H1 (cell line): ENCODE measurements around the gene CPTP. TPM values are rescaled to one million over a fixed set of nuclear protein-coding genes. Genes with fewer than 3 reads are reported as not detected.

ENCODE experiments used
- BRCA1 ChIP-seq: IDR thresholded peaks from 2 replicates; pipeline ENCODE4 v1.6.1; 2012; ENCODE audit warnings: low read depth, low read length, improper control_type of control experiment
- CEBPB ChIP-seq: IDR thresholded peaks from 2 replicates; pipeline ENCODE4 v1.6.1; 2012; ENCODE audit warnings: low read depth, low read length
- EZH2 ChIP-seq: fragments of 200-600 bp; sonication (generic); IDR thresholded peaks from 2 replicates; pipeline ENCODE4 v1.7.1; 2012; ENCODE audit warnings: low read depth, mild to moderate bottlenecking, moderate library complexity, low read length, inconsistent platforms; ENCODE audit not compliant: severe bottlenecking
- FOSL1 ChIP-seq: IDR thresholded peaks from 2 replicates; pipeline ENCODE4 v1.6.1; 2011; ENCODE audit warnings: mild to moderate bottlenecking, low read depth, low read length, moderate library complexity; ENCODE audit not compliant: insufficient read depth
- GTF2F1 ChIP-seq: IDR thresholded peaks from 2 replicates; pipeline ENCODE4 v1.6.1; 2012; ENCODE audit warnings: low read depth, low read length, improper control_type of control experiment, borderline replicate concordance
- MAFK ChIP-seq: IDR thresholded peaks from 2 replicates; pipeline ENCODE4 v1.6.1; 2012; ENCODE audit warnings: low read depth, mild to moderate bottlenecking, improper control_type of control experiment, low read length
- PHF8 ChIP-seq: fragments of 200-600 bp; sonication (generic); conservative IDR thresholded peaks from 2 replicates; pipeline ENCODE4 v1.7.1; 2012; ENCODE audit warnings: low read depth, mild to moderate bottlenecking, inconsistent platforms, low read length, moderate library complexity
- RXRA ChIP-seq: IDR thresholded peaks from 2 replicates; pipeline ENCODE4 v1.6.1; 2011; ENCODE audit warnings: low read depth, mild to moderate bottlenecking, low read length, moderate library complexity; ENCODE audit not compliant: insufficient read depth
- TEAD4 ChIP-seq: IDR thresholded peaks from 2 replicates; pipeline ENCODE4 v1.6.1; 2012; ENCODE audit warnings: low read depth, low read length, inconsistent platforms, mixed read lengths
- polyA plus RNA-seq, 7 experiments: library from polyadenylated mRNA; depleted of rRNA in 3 of 7; stranded (reverse) in 5 of 7; unstranded in 2 of 7; fragments of >200 nt in 5 of 7; fragments of 200-250 nt in 2 of 7; gene quantifications; 1 replicate in 5 of 7; 2 replicates in 1 of 7; 4 replicates in 1 of 7; pipeline versions ENCODE4 v1.2.1 to v1.2.3, GENCODE V29; 2011 to 2013; ENCODE audit warnings: missing spikeins in 2 of 7, mixed read lengths in 2 of 7
- total RNA-seq: library from RNA; stranded (reverse); fragmentation: NEBNext Ultra II Directional; extraction: Animal tissue kit (Norgen Biotek cat#: 25700); gene quantifications from 2 replicates; pipeline ENCODE4 v1.2.1, GENCODE V29; 2021
- TF ChIP-seq, protein P1 (sequence below): IDR thresholded peaks from 2 replicates; pipeline ENCODE4 v1.6.1; 2012; ENCODE audit warnings: inconsistent platforms

CPTP gene
- total and polyA plus RNA-seq, 2 of the 8 experiments (the other 6 are each of a cell fraction or from before 2014, with no cell fraction given), result 8.1 to 10.6 TPM

DNA sequence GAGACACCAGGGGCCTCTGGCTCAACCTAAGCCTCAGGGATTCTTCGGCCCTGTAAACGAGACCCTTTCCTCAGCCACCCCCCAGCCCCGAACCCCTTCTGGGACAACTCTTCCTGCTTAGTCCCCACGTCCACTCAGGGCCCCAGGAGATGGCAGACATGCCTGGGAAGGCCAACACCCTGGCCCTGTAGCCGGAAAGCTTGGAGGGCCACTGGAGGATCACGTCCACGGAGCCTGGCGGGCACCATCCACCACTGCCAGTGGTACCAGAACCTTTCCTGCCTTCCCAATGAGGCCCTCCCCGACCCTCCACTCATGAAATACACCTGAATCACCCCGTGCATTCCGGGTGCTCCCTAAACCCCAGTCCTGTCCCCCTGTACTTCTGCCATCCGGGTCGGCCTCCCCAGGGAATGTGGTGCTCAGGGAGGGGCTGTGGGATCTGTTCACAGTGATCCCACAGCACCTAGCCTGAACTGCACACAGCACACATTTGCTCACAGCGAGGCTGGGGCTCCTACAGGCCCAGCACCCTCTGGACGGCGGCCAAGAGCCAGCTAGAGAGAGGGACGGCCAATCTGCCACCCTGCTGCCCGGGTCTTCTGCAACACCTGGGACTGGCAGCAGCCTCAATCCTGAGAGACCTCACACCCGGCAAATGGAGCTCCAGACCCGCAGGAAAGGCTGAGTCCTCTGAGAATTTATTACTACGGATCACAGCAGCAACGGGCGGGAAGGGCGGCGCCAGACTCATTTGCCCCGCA is 48.6 kb downstream of the CPTP start (continued):
- no peak for TF ChIP-seq GTF2F1
- TF ChIP-seq TEAD4, result no peak
- no peak for TF ChIP-seq BRCA1
- no peak for TF ChIP-seq EZH2
- TF ChIP-seq, protein P1, sequence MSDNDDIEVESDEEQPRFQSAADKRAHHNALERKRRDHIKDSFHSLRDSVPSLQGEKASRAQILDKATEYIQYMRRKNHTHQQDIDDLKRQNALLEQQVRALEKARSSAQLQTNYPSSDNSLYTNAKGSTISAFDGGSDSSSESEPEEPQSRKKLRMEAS, result no peak
- TF ChIP-seq MAFK, result no peak
- no peak for TF ChIP-seq PHF8
- no peak for TF ChIP-seq CEBPB
- TF ChIP-seq FOSL1, result no peak
- TF ChIP-seq RXRA, result no peak
